Prostate gland (tissue), 2 donors: Measurements from ENCODE around the gene JMJD7.

Experiments
- POLR2A ChIP-seq: fragments of 450-650 bp; IDR thresholded peaks from one replicate; pipeline ENCODE4 v1.6.1; 2016; ENCODE audit warnings: antibody characterized with exemption, mild to moderate bottlenecking
- TF ChIP-seq, protein P1 (sequence below), 4 experiments: fragments of 200-600 bp in 2 of 4; fragments of 450-650 bp in 2 of 4; sonication (generic) in 2 of 4; IDR thresholded peaks; 1 replicate in 3 of 4; 2 replicates in 1 of 4; pipeline ENCODE4 v1.5.1; 2016 to 2019; ENCODE audit warnings: antibody characterized with exemption in 4 of 4, mild to moderate bottlenecking in 2 of 4, moderate library complexity in 2 of 4

GRCh38 chr15:41809526-41810220 lies 18.2 kb upstream of the JMJD7 start:
- TF ChIP-seq, protein P1, sequence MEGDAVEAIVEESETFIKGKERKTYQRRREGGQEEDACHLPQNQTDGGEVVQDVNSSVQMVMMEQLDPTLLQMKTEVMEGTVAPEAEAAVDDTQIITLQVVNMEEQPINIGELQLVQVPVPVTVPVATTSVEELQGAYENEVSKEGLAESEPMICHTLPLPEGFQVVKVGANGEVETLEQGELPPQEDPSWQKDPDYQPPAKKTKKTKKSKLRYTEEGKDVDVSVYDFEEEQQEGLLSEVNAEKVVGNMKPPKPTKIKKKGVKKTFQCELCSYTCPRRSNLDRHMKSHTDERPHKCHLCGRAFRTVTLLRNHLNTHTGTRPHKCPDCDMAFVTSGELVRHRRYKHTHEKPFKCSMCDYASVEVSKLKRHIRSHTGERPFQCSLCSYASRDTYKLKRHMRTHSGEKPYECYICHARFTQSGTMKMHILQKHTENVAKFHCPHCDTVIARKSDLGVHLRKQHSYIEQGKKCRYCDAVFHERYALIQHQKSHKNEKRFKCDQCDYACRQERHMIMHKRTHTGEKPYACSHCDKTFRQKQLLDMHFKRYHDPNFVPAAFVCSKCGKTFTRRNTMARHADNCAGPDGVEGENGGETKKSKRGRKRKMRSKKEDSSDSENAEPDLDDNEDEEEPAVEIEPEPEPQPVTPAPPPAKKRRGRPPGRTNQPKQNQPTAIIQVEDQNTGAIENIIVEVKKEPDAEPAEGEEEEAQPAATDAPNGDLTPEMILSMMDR (IDR thresholded peaks at IDR 0.05): no peak
- no peak for TF ChIP-seq POLR2A
